ENCODE measurements around the gene CORO2B. TPM values are rescaled to one million over a fixed set of nuclear protein-coding genes. Genes with fewer than 3 reads are reported as not detected.
"Not testable (repeated sequence)": the region's sequence is repeated elsewhere in the genome, so short reads cannot be mapped to it uniquely, and the experiment has no call there.

CORO2B gene
- total RNA-seq, 8 experiments from 2014 or later, result 2.1 to 28.3 (median 16.4) TPM

DNA sequence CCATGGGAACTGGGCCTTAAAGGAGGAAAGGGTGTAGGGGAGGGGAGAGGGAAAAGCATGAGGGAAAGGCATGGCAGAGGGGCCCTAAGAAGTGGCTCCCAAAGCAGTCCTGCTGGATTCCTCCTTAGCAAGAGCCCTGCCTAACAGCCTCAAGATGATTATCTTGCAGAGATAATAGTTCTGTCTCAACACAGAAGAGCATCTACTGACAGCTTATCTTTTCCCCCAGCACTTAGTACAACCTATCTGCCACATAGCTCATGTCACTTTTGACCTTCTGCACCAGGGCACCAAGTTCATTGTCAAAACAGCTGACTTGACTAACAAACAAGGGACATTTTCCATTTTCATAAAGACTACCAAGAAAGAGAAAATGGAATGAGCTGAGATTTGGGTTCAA lies 155.6 kb downstream of the CORO2B start:
- no peak overlapping the region for H3K4me3 ChIP-seq
- no peak for ATAC-seq (replicated peaks in 6 of 8)
- in situ Hi-C loops (cut with MboI; ENCODE audit: low pct_unique_long_range_greater_than_20kb in 2 of 9, low sequenced_read_pairs in 9 of 9, unreplicated experiment in 9 of 9), result loop anchor here in 1 of 9 experiments (10.0 kb wide), 1 partner anchor 140 kb away; no protein-coding TSS in a partner anchor
- no peak overlapping the region for H3K27ac ChIP-seq
- H3K4me1 ChIP-seq (replicated peaks in 1 of 2), result peaks cover 3% of the 10 kb centered on the region in 2 donors

DNA sequence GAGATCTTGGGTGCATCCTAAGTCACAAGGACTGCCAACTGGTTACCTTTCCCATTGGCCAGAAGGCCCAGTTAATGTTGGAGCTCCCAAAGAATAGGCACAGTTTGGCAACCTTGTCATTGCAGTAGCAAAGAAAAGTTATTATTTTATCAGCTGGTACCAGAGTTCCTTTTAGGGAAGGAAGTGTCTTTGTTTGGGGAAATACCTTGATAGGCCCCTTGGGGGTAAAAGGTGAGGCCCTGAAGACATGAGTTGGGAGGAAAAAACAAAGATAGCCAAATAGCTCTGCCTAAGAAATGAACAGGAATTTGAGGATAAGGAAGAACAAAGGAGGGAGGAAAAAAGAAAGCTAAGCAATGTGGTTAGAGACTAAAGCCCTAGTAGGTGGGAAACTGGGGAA lies 156.1 kb downstream of the CORO2B start:
- no peak overlapping the region for H3K4me3 ChIP-seq
- peaks cover 3% of the 10 kb centered on the region in 2 donors for H3K4me1 ChIP-seq (replicated peaks in 1 of 2)
- in situ Hi-C loops (cut with MboI; ENCODE audit: low pct_unique_long_range_greater_than_20kb in 2 of 9, low sequenced_read_pairs in 9 of 9, unreplicated experiment in 9 of 9), result loop anchor here in 1 of 9 experiments (10.0 kb wide), 1 partner anchor 140 kb away; no protein-coding TSS in a partner anchor
- no peak for ATAC-seq (replicated peaks in 6 of 8)
- H3K27ac ChIP-seq, result no peak overlapping the region

DNA sequence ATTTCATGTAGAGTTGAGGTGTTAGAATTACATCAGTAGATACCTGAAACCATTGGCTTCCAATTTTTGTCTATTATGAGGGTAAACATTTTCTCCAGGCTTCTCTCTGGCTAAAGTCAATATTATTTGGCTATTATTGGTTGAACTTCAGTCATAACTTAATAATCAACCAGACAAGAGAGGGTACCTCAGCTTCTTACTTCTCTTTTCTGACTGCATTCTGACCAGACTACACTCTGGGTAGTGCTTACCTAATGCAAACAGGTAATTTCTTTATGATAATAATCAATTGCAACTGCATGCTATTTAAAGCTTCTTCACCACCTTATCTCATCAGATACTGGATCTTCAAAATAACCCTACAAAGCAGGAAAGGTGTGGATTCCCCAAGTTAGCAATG lies 156.8 kb downstream of the CORO2B start:
- Histone ChIP-seq H3K4me1 (replicated peaks in 1 of 2) (peaks cover 2% of the 10 kb centered on the region in 2 donors), H3K4me3 (no peak overlapping the region), H3K27ac (no peak overlapping the region)
- in situ Hi-C loops (cut with MboI; ENCODE audit: low pct_unique_long_range_greater_than_20kb in 2 of 9, low sequenced_read_pairs in 9 of 9, unreplicated experiment in 9 of 9), result loop anchor here in 1 of 9 experiments (10.0 kb wide), 1 partner anchor 139 kb away; no protein-coding TSS in a partner anchor
- no peak for ATAC-seq (replicated peaks in 6 of 8)

DNA sequence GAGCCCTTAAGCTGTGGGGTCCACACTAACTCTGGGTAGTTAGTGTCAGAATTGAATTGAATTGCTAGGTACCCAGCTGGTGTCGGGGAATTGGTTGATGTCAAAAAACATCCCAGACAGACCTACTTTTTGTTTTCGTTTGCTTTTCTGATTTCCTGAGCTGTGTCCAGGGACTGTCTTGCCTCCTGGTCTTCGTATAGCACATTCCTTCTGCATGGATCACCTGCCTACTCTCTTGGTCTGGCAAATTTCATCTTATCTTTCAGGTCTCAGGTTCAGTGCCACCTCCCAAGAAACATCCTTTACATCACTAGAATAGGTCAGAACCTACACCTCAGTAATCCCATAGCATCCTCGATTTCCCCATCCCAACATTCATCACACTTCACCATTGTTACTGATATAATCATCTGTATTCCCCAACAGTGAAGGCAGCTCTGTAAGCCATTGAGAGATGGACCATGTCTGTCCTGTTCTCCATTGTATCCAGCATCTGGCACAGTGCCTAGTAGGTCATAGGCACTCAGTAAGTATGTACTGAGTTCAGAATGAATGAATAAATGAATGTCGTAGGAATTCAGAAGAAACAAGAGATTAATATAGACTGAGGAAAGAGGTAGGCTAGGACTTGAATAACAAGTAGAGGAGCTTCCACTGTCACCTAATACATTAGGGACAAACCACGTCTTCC lies 160.7 kb downstream of the CORO2B start:
- in situ Hi-C loops (cut with MboI; ENCODE audit: low pct_unique_long_range_greater_than_20kb in 2 of 9, low sequenced_read_pairs in 9 of 9, unreplicated experiment in 9 of 9), result loop anchor here in 1 of 9 experiments (10.0 kb wide), 1 partner anchor 135 kb away; no protein-coding TSS in a partner anchor
- 43 to 100% (median 53%) methylated on average over 1 to 4 of the region's 6 CpGs; no CpG with 5 or more reads in 2 of the 10 experiments for WGBS, 10 experiments

DNA sequence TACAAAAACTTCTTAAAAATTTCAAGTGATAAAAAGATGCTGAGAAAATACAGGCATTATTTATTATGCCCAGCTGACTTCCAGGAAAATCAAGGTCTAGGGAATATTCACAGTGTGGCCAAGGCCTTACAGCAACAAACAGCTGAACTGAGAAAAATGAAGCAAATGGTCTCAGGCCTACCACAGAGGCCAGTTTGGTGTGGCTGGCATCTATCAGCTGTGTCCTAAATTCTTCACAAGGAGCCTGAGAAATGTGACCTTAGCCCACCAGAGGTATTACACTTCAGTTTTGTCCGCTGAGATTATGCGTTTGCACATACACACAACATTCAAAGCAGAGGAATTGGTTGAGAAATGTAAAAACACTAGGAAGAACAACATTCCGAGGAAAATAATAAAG lies 164.5 kb downstream of the CORO2B start:
- no peak for ATAC-seq (replicated peaks in 6 of 8)
- no peak overlapping the region for H3K27ac ChIP-seq
- no peaks in the 10 kb centered on the region for H3K4me1 ChIP-seq (replicated peaks in 1 of 2)
- in situ Hi-C loops (cut with MboI; ENCODE audit: low pct_unique_long_range_greater_than_20kb in 2 of 9, low sequenced_read_pairs in 9 of 9, unreplicated experiment in 9 of 9), result no loop called here
- 80 to 100% (median 100%) methylated on average over 2 to 3 of the region's 3 CpGs; no CpG with 5 or more reads in 3 of the 10 experiments for WGBS, 10 experiments
- no peak overlapping the region for H3K4me3 ChIP-seq

More for the DNA sequence above, 160.7 kb downstream of the CORO2B start:
- Histone ChIP-seq H3K27ac (no peak overlapping the region), H3K4me1 (replicated peaks in 1 of 2) (no peaks in the 10 kb centered on the region), H3K4me3 (no peak overlapping the region)
- peak in 3 of 8 experiments; percentile 33 to 86 (median 35) for ATAC-seq (replicated peaks in 6 of 8)

DNA sequence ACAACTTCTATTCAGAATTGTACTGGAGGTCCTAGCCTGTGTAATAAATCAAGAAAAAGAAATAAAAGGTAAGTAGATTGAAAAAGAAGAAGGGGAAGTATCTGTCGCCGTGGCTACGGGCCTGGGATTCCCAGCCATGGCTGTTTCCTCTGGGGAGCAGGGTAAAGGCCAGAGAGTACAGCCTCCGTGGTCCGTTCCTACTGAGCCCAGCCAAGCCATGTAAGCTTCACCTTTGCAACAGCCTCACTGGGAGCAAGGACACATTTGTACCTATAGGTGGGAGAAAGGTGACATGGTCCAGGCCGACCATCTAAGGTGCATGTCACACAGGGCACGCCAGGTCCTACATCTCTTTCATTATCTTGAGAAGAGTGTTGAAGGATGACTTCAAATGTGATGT lies 170.6 kb downstream of the CORO2B start:
- no peak overlapping the region for H3K27ac ChIP-seq
- WGBS, 10 experiments, result 45 to 100% (median 88%) methylated on average over 1 to 6 of the region's 7 CpGs; no CpG with 5 or more reads in 4 of the 10 experiments
- no peak overlapping the region for H3K4me3 ChIP-seq
- ATAC-seq (replicated peaks in 6 of 8), result no peak
- in situ Hi-C loops (cut with MboI; ENCODE audit: low pct_unique_long_range_greater_than_20kb in 2 of 9, low sequenced_read_pairs in 9 of 9, unreplicated experiment in 9 of 9), result no loop called here
- no peaks in the 10 kb centered on the region for H3K4me1 ChIP-seq (replicated peaks in 1 of 2)

DNA sequence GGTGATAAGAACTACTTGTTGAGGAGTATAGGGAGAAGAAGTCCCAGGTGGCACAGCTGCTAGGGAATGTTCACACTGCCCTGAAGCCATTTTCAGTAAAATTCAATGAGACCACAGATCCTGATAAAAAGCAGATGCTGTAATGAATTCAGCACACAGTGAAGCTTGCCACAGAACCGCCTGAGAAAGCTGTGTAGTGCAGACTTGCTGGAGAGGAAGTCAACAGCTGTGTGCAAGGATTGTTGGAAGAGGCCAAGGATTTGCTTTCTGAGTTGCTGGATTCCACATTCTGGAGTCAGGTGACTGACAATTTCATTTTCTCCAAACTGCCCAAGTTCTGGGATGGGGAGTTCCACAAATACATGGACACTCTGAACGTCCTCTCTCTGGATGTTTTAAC lies 171.0 kb downstream of the CORO2B start:
- no peaks in the 10 kb centered on the region for H3K4me1 ChIP-seq (replicated peaks in 1 of 2)
- WGBS, 10 experiments, result 0 to 89% (median 63%) methylated on average over 1 to 2 of the region's 2 CpGs; no CpG with 5 or more reads in 4 of the 10 experiments
- peak in 3 of 8 experiments; percentile 22 to 42 (median 33) for ATAC-seq (replicated peaks in 6 of 8)
- H3K4me3 ChIP-seq, result no peak overlapping the region
- in situ Hi-C loops (cut with MboI; ENCODE audit: low pct_unique_long_range_greater_than_20kb in 2 of 9, low sequenced_read_pairs in 9 of 9, unreplicated experiment in 9 of 9), result no loop called here
- no peak overlapping the region for H3K27ac ChIP-seq

DNA sequence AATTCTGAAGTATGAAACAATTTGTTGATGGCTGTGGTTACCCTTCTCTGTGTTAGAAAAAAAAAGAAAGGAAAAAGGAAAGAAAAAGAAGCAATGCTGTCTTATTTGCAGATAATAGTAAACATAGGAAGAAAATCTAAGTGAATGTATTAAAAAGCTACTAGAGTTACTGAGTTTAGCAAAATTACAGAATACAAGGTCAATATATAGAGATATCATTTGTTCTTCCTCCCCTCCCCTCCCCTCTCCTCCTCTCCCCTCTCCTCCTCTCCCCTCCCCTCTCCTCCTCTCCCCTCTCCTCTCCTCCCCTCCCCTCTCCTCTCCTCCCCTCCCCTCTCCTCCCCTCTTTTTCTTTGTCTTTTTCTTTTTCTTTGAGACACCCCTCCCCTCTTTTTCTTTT lies 172.8 kb downstream of the CORO2B start:
- H3K4me1 ChIP-seq (replicated peaks in 1 of 2), result no peaks in the 10 kb centered on the region
- H3K4me3 ChIP-seq, result no peak overlapping the region
- in situ Hi-C loops (cut with MboI; ENCODE audit: low pct_unique_long_range_greater_than_20kb in 2 of 9, low sequenced_read_pairs in 9 of 9, unreplicated experiment in 9 of 9), result no loop called here
- H3K27ac ChIP-seq, result no peak overlapping the region
- ATAC-seq (replicated peaks in 6 of 8), result no peak

DNA sequence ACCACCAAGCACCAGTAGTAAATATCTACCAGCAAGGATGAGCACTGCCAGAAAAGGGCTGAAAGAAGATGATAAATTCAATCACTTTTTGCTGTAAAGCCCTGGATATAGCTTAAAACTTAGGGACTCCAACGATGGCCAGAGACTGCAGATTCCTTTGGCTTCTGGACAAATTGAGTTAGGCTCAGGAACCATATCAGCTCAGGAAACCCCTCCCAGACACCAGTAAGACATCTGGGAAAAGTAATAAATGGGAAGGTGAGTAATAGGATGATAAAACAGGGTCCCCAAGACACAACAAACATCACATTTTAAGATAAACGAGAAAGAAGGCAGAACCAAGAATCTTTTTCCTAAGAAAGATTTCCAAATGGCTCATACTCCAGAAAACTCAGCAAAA lies 176.9 kb downstream of the CORO2B start:
- in situ Hi-C loops (cut with MboI; ENCODE audit: low pct_unique_long_range_greater_than_20kb in 2 of 9, low sequenced_read_pairs in 9 of 9, unreplicated experiment in 9 of 9), result no loop called here
- ATAC-seq (replicated peaks in 6 of 8), result no peak
- no peaks in the 10 kb centered on the region for H3K4me1 ChIP-seq (replicated peaks in 1 of 2)
- H3K27ac ChIP-seq, result no peak overlapping the region
- H3K4me3 ChIP-seq, result no peak overlapping the region
- 6 to 86% (median 41%) methylated on average over 1 to 2 of the region's 2 CpGs; no CpG with 5 or more reads in 1 of the 10 experiments for WGBS, 10 experiments

DNA sequence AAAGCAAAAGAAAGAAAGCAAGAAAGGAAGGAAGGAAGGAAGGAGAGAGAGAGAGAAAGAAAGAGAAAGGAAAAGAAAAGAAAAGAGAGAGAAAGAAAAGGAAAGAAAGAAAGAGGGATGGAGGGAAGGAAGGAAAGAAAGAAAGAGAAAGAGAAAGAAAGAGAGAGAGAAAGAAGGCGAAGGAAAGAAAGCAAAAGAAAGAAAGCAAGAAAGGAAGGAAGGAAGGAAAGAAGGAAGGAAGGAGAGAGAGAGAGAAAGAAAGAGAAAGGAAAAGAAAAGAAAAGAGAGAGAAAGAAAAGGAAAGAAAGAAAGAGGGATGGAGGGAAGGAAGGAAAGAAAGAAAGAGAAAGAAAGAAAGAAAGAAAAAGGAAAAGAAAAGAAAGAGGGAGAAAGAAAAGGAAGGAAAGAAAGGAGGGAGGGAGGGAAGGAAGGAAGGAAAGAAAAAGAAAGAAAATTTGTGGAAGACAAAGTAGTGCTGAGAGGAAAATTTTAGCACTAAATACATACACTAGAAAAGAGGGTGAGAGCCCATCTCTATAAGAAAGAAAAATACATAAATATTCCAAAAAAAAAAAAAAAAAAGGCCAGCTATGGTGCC lies 181.3 kb downstream of the CORO2B start:
- 50 to 88% (median 81%) methylated on average over 1 of the region's 1 CpG for WGBS, 10 experiments
- H3K27ac ChIP-seq; ATAC-seq (replicated peaks in 6 of 8); in situ Hi-C loops (cut with MboI; ENCODE audit: low pct_unique_long_range_greater_than_20kb in 2 of 9, low sequenced_read_pairs in 9 of 9, unreplicated experiment in 9 of 9); H3K4me3 ChIP-seq; H3K4me1 ChIP-seq (replicated peaks in 1 of 2): not testable (repeated sequence)

DNA sequence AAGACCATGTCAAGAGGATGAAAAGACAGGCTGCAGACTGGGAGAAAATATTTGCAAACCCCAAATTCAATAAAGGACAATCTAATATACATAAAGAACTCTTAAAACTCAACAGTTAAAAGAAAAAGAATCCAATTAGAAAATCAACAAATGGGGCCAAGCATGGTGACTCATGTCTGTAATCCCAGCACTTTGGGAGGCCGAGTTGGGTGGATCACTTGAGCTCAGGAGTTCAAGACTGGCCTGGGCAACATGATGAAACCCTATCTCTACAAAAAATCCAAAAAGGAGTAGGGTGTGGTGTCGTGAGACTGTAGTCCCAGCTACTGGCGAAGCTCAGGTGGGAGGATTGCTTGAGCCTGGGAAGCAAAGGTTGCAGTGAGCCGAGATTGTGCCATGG lies 184.3 kb downstream of the CORO2B start:
- 32 to 100% (median 86%) methylated on average over 1 to 4 of the region's 4 CpGs for WGBS, 10 experiments

DNA sequence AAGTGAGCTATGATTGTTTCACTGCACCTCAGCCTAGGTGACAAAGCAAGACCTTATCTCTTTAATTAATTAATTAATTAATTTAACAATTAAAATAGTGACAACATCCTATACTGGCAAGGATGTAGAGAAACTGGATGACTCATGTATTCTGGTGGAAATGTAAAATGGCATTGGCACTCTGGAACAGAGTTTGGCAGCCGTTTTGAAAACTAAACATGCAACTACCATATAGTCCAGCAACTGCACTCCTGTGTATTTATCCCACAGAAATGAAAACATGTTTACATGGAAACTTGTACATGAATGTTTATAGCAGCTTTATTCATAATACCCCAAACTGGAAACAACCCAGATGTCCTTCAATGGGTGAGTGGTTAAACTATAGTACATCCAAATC lies 185.3 kb downstream of the CORO2B start:
- no peaks in the 10 kb centered on the region for H3K4me1 ChIP-seq (replicated peaks in 1 of 2)
- H3K4me3 ChIP-seq, result no peak overlapping the region
- ATAC-seq (replicated peaks in 6 of 8), result no peak
- 0 to 100% (median 68%) methylated on average over 1 of the region's 1 CpG; no CpG with 5 or more reads in 2 of the 10 experiments for WGBS, 10 experiments
- H3K27ac ChIP-seq, result no peak overlapping the region
- in situ Hi-C loops (cut with MboI; ENCODE audit: low pct_unique_long_range_greater_than_20kb in 2 of 9, low sequenced_read_pairs in 9 of 9, unreplicated experiment in 9 of 9), result no loop called here

More for the DNA sequence above, 184.3 kb downstream of the CORO2B start:
- in situ Hi-C loops (cut with MboI; ENCODE audit: low pct_unique_long_range_greater_than_20kb in 2 of 9, low sequenced_read_pairs in 9 of 9, unreplicated experiment in 9 of 9), result no loop called here
- H3K27ac ChIP-seq, result no peak overlapping the region
- peak in 1 of 8 experiments; percentile 26 for ATAC-seq (replicated peaks in 6 of 8)
- H3K4me1 ChIP-seq (replicated peaks in 1 of 2), result no peaks in the 10 kb centered on the region
- no peak overlapping the region for H3K4me3 ChIP-seq

DNA sequence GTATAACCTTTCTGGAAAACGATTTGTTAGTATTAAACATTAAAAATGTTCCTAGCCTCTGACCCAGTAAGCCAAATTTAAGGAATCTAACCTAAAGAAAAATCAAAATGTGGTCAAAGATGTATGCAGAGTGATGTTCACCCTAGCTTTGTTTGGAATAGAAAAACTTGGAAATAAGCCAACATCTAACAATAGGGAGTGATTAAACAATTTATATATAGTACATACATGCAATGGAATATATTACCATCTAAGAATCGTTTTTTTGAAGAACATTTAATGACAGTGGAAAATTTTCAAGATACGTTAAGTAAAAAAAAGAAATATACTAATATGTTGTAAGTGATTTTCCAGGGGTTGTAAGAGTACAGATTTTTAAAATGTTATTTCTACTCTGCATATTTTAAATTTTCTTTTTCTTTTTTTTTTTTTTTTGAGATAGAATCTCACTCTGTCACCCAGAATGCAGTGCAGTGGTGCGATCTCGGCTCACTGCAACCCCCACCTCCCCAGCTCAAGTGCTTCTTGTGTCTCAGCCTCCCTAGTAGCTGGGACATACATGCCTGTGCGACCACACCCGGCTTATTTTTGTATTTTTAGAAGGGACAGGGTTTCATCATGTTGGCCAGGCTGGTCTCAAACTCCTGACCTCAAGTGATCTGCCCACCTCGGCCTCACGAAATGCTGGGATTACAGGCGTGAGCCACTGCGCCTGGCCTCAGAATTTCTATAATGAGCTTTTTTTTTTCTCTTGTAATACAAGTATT lies 187.0 kb downstream of the CORO2B start:
- Histone ChIP-seq H3K4me3 (no peak overlapping the region), H3K27ac (no peak overlapping the region), H3K4me1 (replicated peaks in 1 of 2) (no peaks in the 10 kb centered on the region)
- in situ Hi-C loops (cut with MboI; ENCODE audit: low pct_unique_long_range_greater_than_20kb in 2 of 9, low sequenced_read_pairs in 9 of 9, unreplicated experiment in 9 of 9), result no loop called here
- WGBS, 10 experiments, result 44 to 79% (median 68%) methylated on average over 3 to 11 of the region's 11 CpGs
- no peak for ATAC-seq (replicated peaks in 6 of 8)
